Neutrophil (primary cell): ENCODE results near the gene SPON1.

ENCODE experiments used
- H3K27ac ChIP-seq: fragments of 200-600 bp; sonication (generic); 2 replicates; pipeline ENCODE4 v1.5.1; 2016; ENCODE audit warnings: mild to moderate bottlenecking, moderate library complexity
- H3K27me3 ChIP-seq: fragments of 200-600 bp; sonication (generic); 2 replicates; pipeline ENCODE4 v1.6.0; 2016; ENCODE audit warnings: mild to moderate bottlenecking
- H3K36me3 ChIP-seq: fragments of 200-600 bp; sonication (generic); 2 replicates; pipeline ENCODE4 v1.5.1; 2017
- H3K4me1 ChIP-seq, 2 experiments: fragments of 200-600 bp in 1 of 2; sonication (generic) in 1 of 2; 1 replicate in 1 of 2; 2 replicates in 1 of 2; pipeline versions ENCODE4 v1.5.1 to v1.6.1; 2013 to 2016; ENCODE audit warnings: low read depth in 1 of 2, low read length in 1 of 2, mild to moderate bottlenecking in 1 of 2, moderate library complexity in 1 of 2; ENCODE audit not compliant: control insufficient read depth in 1 of 2, insufficient read depth in 1 of 2
- H3K4me3 ChIP-seq, 2 experiments: fragments of 200-600 bp in 1 of 2; sonication (generic) in 1 of 2; 1 replicate in 1 of 2; 2 replicates in 1 of 2; pipeline ENCODE4 v1.5.1; 2013 to 2016; ENCODE audit warnings: low read depth in 1 of 2, low read length in 1 of 2, mild to moderate bottlenecking in 1 of 2, moderate library complexity in 1 of 2
- H3K9me3 ChIP-seq: fragments of 200-600 bp; sonication (generic); 2 replicates; pipeline ENCODE4 v1.5.1; 2016
- CTCF ChIP-seq: fragments of 200-600 bp; sonication (generic); IDR thresholded peaks from 2 replicates; pipeline ENCODE4 v1.5.1; 2016; ENCODE audit warnings: antibody characterized with exemption

Gene SPON1

GRCh38 chr11:13940907-13941256 lies 21.6 kb upstream of the SPON1 start:
- no peak overlapping the region for H3K27ac ChIP-seq
- no peaks in the 10 kb centered on the region for H3K4me1 ChIP-seq
- H3K27me3 ChIP-seq: no peaks in the 10 kb centered on the region
- no peak overlapping the region for H3K4me3 ChIP-seq
- TF ChIP-seq CTCF: no peak
- H3K36me3 ChIP-seq: no peaks in the 10 kb centered on the region
- no peaks in the 10 kb centered on the region for H3K9me3 ChIP-seq

- no peaks in the 10 kb centered on the region for H3K27me3 ChIP-seq
- no peaks in the 10 kb centered on the region for H3K9me3 ChIP-seq
- H3K27ac ChIP-seq: no peak overlapping the region
- H3K36me3 ChIP-seq: no peaks in the 10 kb centered on the region
- H3K4me3 ChIP-seq: no peak overlapping the region
- no peak for TF ChIP-seq CTCF
- no peaks in the 10 kb centered on the region for H3K4me1 ChIP-seq
These were observed 20.7 kb upstream of the SPON1 start for GRCh38 chr11:13941775-13942174.

- Histone ChIP-seq H3K9me3 (no peaks in the 10 kb centered on the region), H3K36me3 (no peaks in the 10 kb centered on the region), H3K27me3 (no peaks in the 10 kb centered on the region), H3K27ac (no peak overlapping the region), H3K4me3 (no peak overlapping the region), H3K4me1 (no peaks in the 10 kb centered on the region)
- TF ChIP-seq CTCF: no peak
These were observed 20.1 kb upstream of the SPON1 start for GRCh38 chr11:13942378-13942777.

GRCh38 chr11:13942971-13943381 lies 19.5 kb upstream of the SPON1 start:
- Histone ChIP-seq H3K27me3 (no peaks in the 10 kb centered on the region), H3K9me3 (no peaks in the 10 kb centered on the region), H3K4me1 (no peaks in the 10 kb centered on the region), H3K4me3 (no peak overlapping the region), H3K27ac (no peak overlapping the region), H3K36me3 (no peaks in the 10 kb centered on the region)
- TF ChIP-seq CTCF: no peak

GRCh38 chr11:13944016-13944415 lies 18.5 kb upstream of the SPON1 start:
- no peak overlapping the region for H3K27ac ChIP-seq
- no peaks in the 10 kb centered on the region for H3K9me3 ChIP-seq
- no peak overlapping the region for H3K4me3 ChIP-seq
- no peaks in the 10 kb centered on the region for H3K36me3 ChIP-seq
- no peaks in the 10 kb centered on the region for H3K4me1 ChIP-seq
- no peak for TF ChIP-seq CTCF
- peaks cover 3% of the 10 kb centered on the region for H3K27me3 ChIP-seq

- TF ChIP-seq CTCF: no peak
- Histone ChIP-seq H3K9me3 (no peaks in the 10 kb centered on the region), H3K27me3 (peaks cover 12% of the 10 kb centered on the region), H3K27ac (no peak overlapping the region), H3K4me3 (no peak overlapping the region), H3K4me1 (no peaks in the 10 kb centered on the region), H3K36me3 (no peaks in the 10 kb centered on the region)
These were observed 17.6 kb upstream of the SPON1 start for GRCh38 chr11:13944911-13945425.
